Natural killer cell (primary cell): ENCODE results near the gene ANKAR. TPM values are rescaled to one million over a fixed set of nuclear protein-coding genes. Genes with fewer than 3 reads are reported as not detected.

Experiments
- ATAC-seq, 3 donors: fragments of 150-1000 bp in 2 of 3; fragments of 200-7000 bp in 1 of 3; cut with Tn5 transposase; 1 replicate in 1 of 3; 2 replicates in 2 of 3; pipeline ENCODE4 v1.10.0; 2021; ENCODE audit warnings: mild to moderate bottlenecking in 2 of 3, moderate library complexity in 2 of 3
- DNase-seq, 2 donors: peaks; one replicate each; pipeline versions ENCODE4 v3.0.0 to v3.0.0-alpha.2; 2013 to 2021; ENCODE audit warnings: mixed read lengths in 1 of 2
- H3K27ac ChIP-seq: one replicate; pipeline ENCODE4 v1.5.1; 2013; ENCODE audit warnings: mild to moderate bottlenecking, low read length
- H3K27me3 ChIP-seq: one replicate; pipeline ENCODE4 v1.6.1; 2013; ENCODE audit warnings: low read length; ENCODE audit not compliant: control insufficient read depth, insufficient read depth
- H3K36me3 ChIP-seq: one replicate; pipeline ENCODE4 v1.6.1; 2013; ENCODE audit warnings: low read length; ENCODE audit not compliant: control insufficient read depth, insufficient read depth
- H3K4me1 ChIP-seq: one replicate; pipeline ENCODE4 v1.6.1; 2013; ENCODE audit warnings: low read length; ENCODE audit not compliant: control insufficient read depth, insufficient read depth
- H3K4me3 ChIP-seq: one replicate; pipeline ENCODE4 v1.5.1; 2013; ENCODE audit warnings: low read length
- H3K9me3 ChIP-seq: one replicate; pipeline ENCODE4 v1.6.1; 2013; ENCODE audit warnings: low read length; ENCODE audit not compliant: control insufficient read depth, insufficient read depth
- H3K27ac Mint-ChIP-seq, 2 donors: one replicate each; pipeline ENCODE4 v1.8.0; 2022; ENCODE audit warnings: mild to moderate bottlenecking in 2 of 2, mixed read lengths in 2 of 2, moderate library complexity in 1 of 2
- H3K27me3 Mint-ChIP-seq, 2 donors: one replicate each; pipeline ENCODE4 v1.8.0; 2022; ENCODE audit warnings: low read depth in 2 of 2, mixed read lengths in 2 of 2
- H3K36me3 Mint-ChIP-seq: one replicate; pipeline ENCODE4 v1.8.0; 2022; ENCODE audit warnings: mixed read lengths
- H3K4me1 Mint-ChIP-seq, 2 donors: one replicate each; pipeline ENCODE4 v1.8.0; 2022; ENCODE audit warnings: mixed read lengths in 2 of 2
- H3K4me3 Mint-ChIP-seq: one replicate; pipeline ENCODE4 v1.8.0; 2022; ENCODE audit warnings: mild to moderate bottlenecking, moderate library complexity, mixed read lengths
- H3K9me3 Mint-ChIP-seq, 2 donors: one replicate each; pipeline ENCODE4 v1.8.0; 2022; ENCODE audit warnings: mixed read lengths in 2 of 2
- CTCF ChIP-seq: fragments of 200-600 bp; IDR thresholded peaks from one replicate; pipeline ENCODE4 v1.8.0; 2022; ENCODE audit warnings: antibody characterized with exemption
- WGBS: methylation state at CpG from one replicate; pipeline ENCODE4 v1.1.7; 2013; ENCODE audit warnings: missing lambda C conversion rate; ENCODE audit not compliant: insufficient coverage; 5-methylcytosine and 5-hydroxymethylcytosine counted together
- intact Hi-C: fragments of 100-400 bp; cut with micrococcal nuclease; formaldehyde crosslinking; loops from one replicate; pipeline ENCODE4 v1.14.2; 2022
- total RNA-seq, 4 donors: library from RNA; stranded (reverse); fragments of 120-200 nt in 1 of 4; gene quantifications; one replicate each; pipeline versions ENCODE4 v1.2.3 to v1.2.4, GENCODE V29; 2013 to 2022

ANKAR gene
- total RNA-seq, 3 donors from 2014 or later (not counting 1 experiment from before 2014, with no cell fraction given), result 12.9 to 18.0 (median 17.4) TPM

GRCh38 chr2:189696223-189696622, 21.8 kb downstream of the ANKAR start:
- Mint-ChIP-seq H3K4me1 (peaks cover 0 to 11% of the 10 kb centered on the region in 2 donors), H3K4me3 (no peak overlapping the region), H3K27me3 (no peaks in the 10 kb centered on the region), H3K27ac (no peak overlapping the region), H3K9me3 (no peaks in the 10 kb centered on the region), H3K36me3 (no peaks in the 10 kb centered on the region)
- Histone ChIP-seq H3K4me1 (no peaks in the 10 kb centered on the region), H3K27ac (no peak overlapping the region), H3K4me3 (no peak overlapping the region), H3K27me3 (no peaks in the 10 kb centered on the region), H3K9me3 (no peaks in the 10 kb centered on the region), H3K36me3 (peaks cover 4% of the 10 kb centered on the region)
- no peak for DNase-seq
- WGBS, result 100% methylated on average over 2 of the region's 3 CpGs
- no peak for ATAC-seq
- no peak for TF ChIP-seq CTCF
- intact Hi-C loops, result no loop called here

- H3K27me3 Mint-ChIP-seq, result no peaks in the 10 kb centered on the region
- H3K9me3 ChIP-seq, result no peaks in the 10 kb centered on the region
- H3K4me3 Mint-ChIP-seq, result peak overlapping the region; percentile 49
- H3K36me3 ChIP-seq, result peaks cover 2% of the 10 kb centered on the region
- 70% methylated on average over 5 of the region's 6 CpGs for WGBS
- H3K4me1 Mint-ChIP-seq, result peaks cover 0 to 11% of the 10 kb centered on the region in 2 donors
- DNase-seq, result peak in 1 of 2 donors; percentile 76
- peak; percentile 89 for TF ChIP-seq CTCF
- no peak overlapping the region for H3K27ac ChIP-seq
- no peaks in the 10 kb centered on the region for H3K4me1 ChIP-seq
- H3K9me3 Mint-ChIP-seq, result no peaks in the 10 kb centered on the region
- ATAC-seq, result peak; percentile 67 to 76 (median 76)
- no peaks in the 10 kb centered on the region for H3K27me3 ChIP-seq
- intact Hi-C loops, result loop anchor here (1.0 kb wide), 2 partner anchors 24 to 37 kb away; partner anchors contain the start of genes ANKAR and ASNSD1
- H3K36me3 Mint-ChIP-seq, result no peaks in the 10 kb centered on the region
- H3K27ac Mint-ChIP-seq, result peak overlapping the region; percentile 46 to 65
- no peak overlapping the region for H3K4me3 ChIP-seq
Measured at GRCh38 chr2:189698020-189698887, 23.8 kb downstream of the ANKAR start.

- H3K4me1 ChIP-seq, result no peaks in the 10 kb centered on the region
- no peaks in the 10 kb centered on the region for H3K36me3 Mint-ChIP-seq
- H3K9me3 ChIP-seq, result no peaks in the 10 kb centered on the region
- no peak overlapping the region for H3K4me3 ChIP-seq
- no peaks in the 10 kb centered on the region for H3K27me3 Mint-ChIP-seq
- TF ChIP-seq CTCF, result no peak
- H3K27me3 ChIP-seq, result no peaks in the 10 kb centered on the region
- intact Hi-C loops, result no loop called here
- 0% methylated on average over 1 of the region's 2 CpGs for WGBS
- H3K36me3 ChIP-seq, result peaks cover 4% of the 10 kb centered on the region
- no peak for DNase-seq
- H3K27ac ChIP-seq, result no peak overlapping the region
- H3K4me3 Mint-ChIP-seq, result no peak overlapping the region
- no peaks in the 10 kb centered on the region for H3K9me3 Mint-ChIP-seq
- no peak for ATAC-seq
- H3K4me1 Mint-ChIP-seq, result peaks cover 0 to 11% of the 10 kb centered on the region in 2 donors
- no peak overlapping the region for H3K27ac Mint-ChIP-seq
Measured at GRCh38 chr2:189700681-189701080, 26.2 kb downstream of the ANKAR start.
